ENCODE measurements around the gene SGCD.

Gene SGCD

DNA sequence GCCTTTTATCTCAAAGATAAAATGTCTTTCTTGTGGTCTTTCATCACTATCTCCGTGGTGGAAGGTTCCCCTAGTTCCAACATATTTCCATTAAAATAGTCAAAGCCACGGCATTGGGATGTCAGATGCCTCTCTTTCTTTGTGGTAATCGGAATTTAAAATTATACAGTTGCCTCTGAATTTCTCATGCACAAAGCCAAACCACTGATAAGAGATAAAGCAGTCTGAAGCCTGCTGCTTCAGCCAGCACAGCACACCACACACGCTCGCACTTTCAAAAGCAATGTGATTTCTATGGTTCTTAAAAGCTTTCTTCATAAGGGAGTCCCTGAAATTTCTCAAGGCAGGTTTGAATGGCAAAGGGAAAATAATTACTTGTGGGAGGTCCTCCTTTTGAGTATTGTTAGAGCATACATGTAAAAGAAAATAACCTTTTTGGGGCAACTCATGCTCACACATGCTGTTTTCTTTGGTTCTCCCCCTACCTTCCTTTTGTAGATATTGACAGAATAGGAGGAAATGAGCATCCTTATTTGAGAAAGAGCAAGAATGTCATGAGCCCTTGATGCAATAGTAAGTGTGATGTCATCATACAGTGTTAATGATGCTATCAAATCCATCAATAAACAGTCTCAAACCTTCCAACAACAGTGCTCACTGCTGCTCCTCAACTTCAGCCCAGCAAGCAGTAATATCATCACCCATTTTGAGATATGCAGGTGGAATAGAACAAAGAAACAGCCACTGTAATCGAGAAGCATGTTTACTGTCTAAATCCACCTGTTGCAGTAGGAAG is 437.4 kb downstream of the SGCD start:
- TF ChIP-seq, protein P1, sequence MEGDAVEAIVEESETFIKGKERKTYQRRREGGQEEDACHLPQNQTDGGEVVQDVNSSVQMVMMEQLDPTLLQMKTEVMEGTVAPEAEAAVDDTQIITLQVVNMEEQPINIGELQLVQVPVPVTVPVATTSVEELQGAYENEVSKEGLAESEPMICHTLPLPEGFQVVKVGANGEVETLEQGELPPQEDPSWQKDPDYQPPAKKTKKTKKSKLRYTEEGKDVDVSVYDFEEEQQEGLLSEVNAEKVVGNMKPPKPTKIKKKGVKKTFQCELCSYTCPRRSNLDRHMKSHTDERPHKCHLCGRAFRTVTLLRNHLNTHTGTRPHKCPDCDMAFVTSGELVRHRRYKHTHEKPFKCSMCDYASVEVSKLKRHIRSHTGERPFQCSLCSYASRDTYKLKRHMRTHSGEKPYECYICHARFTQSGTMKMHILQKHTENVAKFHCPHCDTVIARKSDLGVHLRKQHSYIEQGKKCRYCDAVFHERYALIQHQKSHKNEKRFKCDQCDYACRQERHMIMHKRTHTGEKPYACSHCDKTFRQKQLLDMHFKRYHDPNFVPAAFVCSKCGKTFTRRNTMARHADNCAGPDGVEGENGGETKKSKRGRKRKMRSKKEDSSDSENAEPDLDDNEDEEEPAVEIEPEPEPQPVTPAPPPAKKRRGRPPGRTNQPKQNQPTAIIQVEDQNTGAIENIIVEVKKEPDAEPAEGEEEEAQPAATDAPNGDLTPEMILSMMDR (IDR thresholded peaks at IDR 0.05): no peak

- TF ChIP-seq, protein P1 (IDR thresholded peaks at IDR 0.05): no peak
Measured at GRCh38 chr5:156774273-156774672, 447.3 kb downstream of the SGCD start.

DNA sequence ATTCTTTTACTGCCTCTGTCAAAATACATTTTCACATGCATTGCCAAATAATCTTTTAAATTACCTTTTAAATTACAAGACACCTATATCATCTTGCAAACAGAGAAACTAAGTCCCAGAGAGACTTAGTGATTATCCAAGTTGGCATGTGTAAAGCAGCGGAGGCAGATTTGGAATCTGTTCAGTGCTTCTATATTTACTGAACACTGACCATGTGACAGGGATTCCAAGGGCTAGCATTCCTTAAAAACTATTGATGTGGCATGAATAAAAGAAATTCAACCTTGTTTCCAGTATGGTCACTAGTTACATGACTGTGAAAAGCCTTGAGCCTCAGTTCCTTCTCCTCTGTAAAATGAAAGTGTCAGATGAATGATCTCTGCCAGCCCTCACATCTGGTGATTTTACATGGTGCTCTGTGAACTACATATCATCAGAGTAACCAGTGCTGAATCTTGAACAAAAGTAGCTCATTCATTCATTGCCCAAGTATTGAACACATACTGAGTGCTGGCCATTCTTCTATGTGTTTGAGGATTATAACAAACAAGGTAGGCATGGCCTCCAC is 451.3 kb downstream of the SGCD start:
- TF ChIP-seq, protein P1 (IDR thresholded peaks at IDR 0.05): no peak

- TF ChIP-seq, protein P1 (IDR thresholded peaks at IDR 0.05): no peak
Measured at GRCh38 chr5:156778752-156779151, 451.8 kb downstream of the SGCD start.

DNA sequence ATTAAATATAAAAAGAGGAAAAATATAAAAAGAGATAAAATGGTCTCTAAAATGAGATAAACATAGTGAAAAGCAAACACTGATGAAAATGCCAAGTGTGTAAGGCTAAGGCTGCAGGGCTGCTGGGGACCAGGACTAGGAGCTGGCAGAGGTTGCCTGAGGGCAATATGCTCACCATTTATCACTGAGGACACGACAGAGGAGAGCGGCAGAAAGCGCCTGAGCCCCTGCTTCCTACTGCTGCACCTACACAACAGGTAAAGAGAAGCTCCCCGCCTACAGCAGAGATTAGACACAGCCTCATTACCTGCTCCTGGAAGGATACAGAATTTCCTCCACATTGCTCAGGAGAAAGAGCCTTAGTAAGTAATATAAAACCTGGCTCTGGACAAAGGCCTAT is 452.5 kb downstream of the SGCD start:
- TF ChIP-seq, protein P1 (IDR thresholded peaks at IDR 0.05): no peak

- TF ChIP-seq, protein P1 (IDR thresholded peaks at IDR 0.05): no peak
Measured at GRCh38 chr5:156783092-156783491, 456.1 kb downstream of the SGCD start.

GRCh38 chr5:156794687-156795086 is 467.7 kb downstream of the SGCD start:
- TF ChIP-seq, protein P1 (IDR thresholded peaks at IDR 0.05): no peak
